ENCODE results near the gene VIPR1.

Gene VIPR1

DNA sequence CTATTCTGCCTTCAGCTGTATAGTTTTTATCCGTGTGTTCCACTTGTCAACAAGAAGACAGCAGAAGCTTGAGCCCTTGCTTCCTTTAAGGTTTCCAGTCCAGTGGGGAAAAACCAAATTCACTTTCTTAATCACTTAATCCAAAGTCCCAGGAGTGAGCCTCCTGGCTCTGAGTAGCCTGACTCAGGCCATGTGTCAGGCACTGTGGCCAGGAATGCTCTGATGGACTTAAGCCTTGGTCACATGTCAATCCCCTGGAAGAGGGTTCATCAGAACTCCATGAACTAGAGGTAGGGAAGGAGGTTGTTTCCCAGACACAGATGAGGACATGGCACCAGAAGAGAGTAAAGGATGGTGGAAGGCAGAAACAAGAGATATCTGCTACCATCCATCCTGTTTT lies 8.8 kb downstream of the VIPR1 start:
- CTCF ChIA-PET = interaction anchor here (0.6 to 1.3 kb wide), 2 partner anchors 17 to 37 kb away, joined by 3 to 4 read pairs; no protein-coding TSS in a partner anchor
- TF ChIP-seq YY1 (tag by site-specific recombination; IDR thresholded peaks at IDR 0.05) (no peak), KLF10 (tag by site-specific recombination; IDR thresholded peaks at IDR 0.05) (no peak), ZBTB26 (tag by site-specific recombination; optimal IDR thresholded peaks at IDR 0.05) (no peak)
- TF ChIP-seq, protein P1, sequence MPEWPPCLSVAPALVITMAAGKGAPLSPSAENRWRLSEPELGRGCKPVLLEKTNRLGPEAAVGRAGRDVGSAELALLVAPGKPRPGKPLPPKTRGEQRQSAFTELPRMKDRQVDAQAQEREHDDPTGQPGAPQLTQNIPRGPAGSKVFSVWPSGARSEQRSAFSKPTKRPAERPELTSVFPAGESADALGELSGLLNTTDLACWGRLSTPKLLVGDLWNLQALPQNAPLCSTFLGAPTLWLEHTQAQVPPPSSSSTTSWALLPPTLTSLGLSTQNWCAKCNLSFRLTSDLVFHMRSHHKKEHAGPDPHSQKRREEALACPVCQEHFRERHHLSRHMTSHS (tag by site-specific recombination; IDR thresholded peaks at IDR 0.05) = no peak
- POLR2A ChIA-PET = no interaction called here
- Histone ChIP-seq H3K4me1 (ENCODE audit: control insufficient read depth, insufficient read depth, low read length) (no peaks in the 10 kb centered on the region), H3K36me3 (ENCODE audit: control insufficient read depth in 2 of 2, insufficient read depth in 1 of 2, low read length in 2 of 2) (no peaks in the 10 kb centered on the region), H3K4me3 (ENCODE audit: low read depth, low read length) (no peak overlapping the region), H3K9me3 (ENCODE audit: control insufficient read depth, insufficient read depth, low read depth, low read length) (no peaks in the 10 kb centered on the region), H3K27ac (ENCODE audit: extremely low read depth, low read depth, low read length) (no peak overlapping the region)

DNA sequence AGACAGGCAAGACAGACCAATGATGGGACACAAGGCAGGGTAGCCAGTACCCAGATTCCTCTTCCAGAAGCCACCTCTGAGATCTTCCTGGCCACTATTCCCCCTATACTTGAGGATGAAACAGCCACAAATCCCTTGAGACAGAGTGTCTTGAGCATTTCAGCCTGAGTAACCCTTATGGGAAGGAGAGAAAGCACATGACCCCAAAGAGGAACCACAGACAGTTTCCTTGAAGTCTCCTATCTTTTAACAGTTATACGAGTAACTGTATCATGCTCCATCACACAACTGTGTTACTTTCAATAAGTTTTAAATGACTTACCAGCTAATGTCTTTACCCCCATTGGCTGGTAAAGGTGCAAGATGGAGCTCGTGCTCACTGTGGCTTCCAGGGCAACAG lies 9.3 kb downstream of the VIPR1 start:
- Histone ChIP-seq H3K36me3 (ENCODE audit: control insufficient read depth in 2 of 2, insufficient read depth in 1 of 2, low read length in 2 of 2) (no peaks in the 10 kb centered on the region), H3K4me3 (ENCODE audit: low read depth, low read length) (no peak overlapping the region), H3K27ac (ENCODE audit: extremely low read depth, low read depth, low read length) (no peak overlapping the region), H3K9me3 (ENCODE audit: control insufficient read depth, insufficient read depth, low read depth, low read length) (no peaks in the 10 kb centered on the region), H3K4me1 (ENCODE audit: control insufficient read depth, insufficient read depth, low read length) (no peaks in the 10 kb centered on the region)
- CTCF ChIA-PET = interaction anchor here (1.0 kb wide), 1 partner anchor 27 kb away, joined by 3 read pairs; no protein-coding TSS in a partner anchor
- POLR2A ChIA-PET = no interaction called here
- TF ChIP-seq BCL11B (tag by site-specific recombination; IDR thresholded peaks at IDR 0.05; ENCODE audit: low read depth) (no peak), KLF9 (tag by site-specific recombination; IDR thresholded peaks at IDR 0.05; ENCODE audit: low read depth) (no peak), ZNF292 (tag by site-specific recombination; IDR thresholded peaks at IDR 0.05; ENCODE audit: borderline replicate concordance, low read depth) (no peak), ZNF426 (tag by site-specific recombination; IDR thresholded peaks at IDR 0.05) (no peak), ZNF433 (tag by site-specific recombination; IDR thresholded peaks at IDR 0.05; ENCODE audit: low read depth) (no peak), ZNF132 (tag by site-specific recombination; IDR thresholded peaks at IDR 0.05; ENCODE audit: borderline replicate concordance) (no peak), ZFP41 (tag by site-specific recombination; IDR thresholded peaks at IDR 0.05; ENCODE audit: borderline replicate concordance) (no peak), ZNF747 (tag by site-specific recombination; IDR thresholded peaks at IDR 0.05) (no peak), ZBTB8A (tag by site-specific recombination; IDR thresholded peaks at IDR 0.05) (no peak), BCL11A (tag by site-specific recombination; IDR thresholded peaks at IDR 0.05; ENCODE audit: low read depth) (no peak), ZNF785 (tag by site-specific recombination; IDR thresholded peaks at IDR 0.05) (no peak), GFI1B (tag by site-specific recombination; IDR thresholded peaks at IDR 0.05) (no peak)
- TF ChIP-seq, protein P2, sequence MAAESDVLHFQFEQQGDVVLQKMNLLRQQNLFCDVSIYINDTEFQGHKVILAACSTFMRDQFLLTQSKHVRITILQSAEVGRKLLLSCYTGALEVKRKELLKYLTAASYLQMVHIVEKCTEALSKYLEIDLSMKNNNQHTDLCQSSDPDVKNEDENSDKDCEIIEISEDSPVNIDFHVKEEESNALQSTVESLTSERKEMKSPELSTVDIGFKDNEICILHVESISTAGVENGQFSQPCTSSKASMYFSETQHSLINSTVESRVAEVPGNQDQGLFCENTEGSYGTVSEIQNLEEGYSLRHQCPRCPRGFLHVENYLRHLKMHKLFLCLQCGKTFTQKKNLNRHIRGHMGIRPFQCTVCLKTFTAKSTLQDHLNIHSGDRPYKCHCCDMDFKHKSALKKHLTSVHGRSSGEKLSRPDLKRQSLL (tag by site-specific recombination; IDR thresholded peaks at IDR 0.05) = no peak

- ChIA-PET CTCF (no interaction called here), POLR2A (no interaction called here)
- Histone ChIP-seq H3K9me3 (ENCODE audit: control insufficient read depth, insufficient read depth, low read depth, low read length) (no peaks in the 10 kb centered on the region), H3K36me3 (ENCODE audit: control insufficient read depth in 2 of 2, insufficient read depth in 1 of 2, low read length in 2 of 2) (no peaks in the 10 kb centered on the region), H3K27ac (ENCODE audit: extremely low read depth, low read depth, low read length) (no peak overlapping the region), H3K4me1 (ENCODE audit: control insufficient read depth, insufficient read depth, low read length) (no peaks in the 10 kb centered on the region), H3K4me3 (ENCODE audit: low read depth, low read length) (no peak overlapping the region)
- no peak for TF ChIP-seq ZNF660 (tag by site-specific recombination; IDR thresholded peaks at IDR 0.05)
- TF ChIP-seq ZNF600 (tag by site-specific recombination; IDR thresholded peaks at IDR 0.05) = no peak
- TF ChIP-seq ZNF302 (tag by site-specific recombination; IDR thresholded peaks at IDR 0.05; ENCODE audit: low read depth) = no peak
- no peak for TF ChIP-seq ZNF292 (tag by site-specific recombination; IDR thresholded peaks at IDR 0.05; ENCODE audit: borderline replicate concordance, low read depth)
- TF ChIP-seq KLF8 (tag by site-specific recombination; IDR thresholded peaks at IDR 0.05) = no peak
- no peak for TF ChIP-seq BCL11B (tag by site-specific recombination; IDR thresholded peaks at IDR 0.05; ENCODE audit: low read depth)
- no peak for TF ChIP-seq ZNF670 (tag by site-specific recombination; IDR thresholded peaks at IDR 0.05; ENCODE audit: low read depth)
- no peak for TF ChIP-seq ZNF621 (tag by site-specific recombination; IDR thresholded peaks at IDR 0.05)
- TF ChIP-seq ZNF169 (tag by site-specific recombination; IDR thresholded peaks at IDR 0.05) = no peak
- TF ChIP-seq TSHZ1 (tag by site-specific recombination; IDR thresholded peaks at IDR 0.05; ENCODE audit: borderline replicate concordance) = no peak
Measured at GRCh38 chr3:42513121-42513520, 10.7 kb downstream of the VIPR1 start.
